HG03139 (cell line): ENCODE measurements around the gene VTI1B.
A peak's percentile ranks its signal among the peaks of the same experiment; 100 is the strongest.
"Not testable (repeated sequence)": the region's sequence is repeated elsewhere in the genome, so short reads cannot be mapped to it uniquely, and the experiment has no call there.

Experiments used
- ATAC-seq: cut with Tn5 transposase; IDR thresholded peaks from one replicate; pipeline ENCODE4 v1.9.1; 2021; ENCODE audit not compliant: unreplicated experiment

Gene VTI1B

GRCh38 chr14:67633451-67634147 lies 40.8 kb downstream of the VTI1B start:
- ATAC-seq = no peak

GRCh38 chr14:67630938-67631337 lies 43.5 kb downstream of the VTI1B start:
- ATAC-seq = no peak

DNA sequence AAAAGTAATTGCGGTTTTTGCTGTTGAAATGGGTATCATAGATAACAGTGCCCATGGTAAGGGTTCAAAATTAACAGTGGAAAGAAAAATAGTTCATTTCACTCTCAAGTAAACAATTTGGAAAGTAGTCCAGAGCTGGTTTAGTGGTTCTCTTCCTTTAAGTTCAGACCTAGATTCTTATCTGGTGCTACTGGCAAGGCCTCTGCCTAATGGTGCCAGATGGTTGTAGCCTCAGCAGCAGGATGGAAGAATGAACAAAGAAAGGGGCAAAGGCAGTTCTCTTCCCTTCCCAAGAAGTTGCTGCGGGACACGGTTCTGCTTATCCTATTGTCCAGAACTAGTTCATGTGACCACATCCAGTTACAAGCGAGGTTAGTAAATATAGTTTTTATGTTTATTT lies 44.2 kb downstream of the VTI1B start:
- no peak for ATAC-seq

- ATAC-seq = no peak
Observed at GRCh38 chr14:67627519-67627918, 46.9 kb downstream of the VTI1B start.

GRCh38 chr14:67626131-67626530 lies 48.3 kb downstream of the VTI1B start:
- ATAC-seq = not testable (repeated sequence)

GRCh38 chr14:67623114-67623513 lies 51.3 kb downstream of the VTI1B start:
- ATAC-seq = no peak

DNA sequence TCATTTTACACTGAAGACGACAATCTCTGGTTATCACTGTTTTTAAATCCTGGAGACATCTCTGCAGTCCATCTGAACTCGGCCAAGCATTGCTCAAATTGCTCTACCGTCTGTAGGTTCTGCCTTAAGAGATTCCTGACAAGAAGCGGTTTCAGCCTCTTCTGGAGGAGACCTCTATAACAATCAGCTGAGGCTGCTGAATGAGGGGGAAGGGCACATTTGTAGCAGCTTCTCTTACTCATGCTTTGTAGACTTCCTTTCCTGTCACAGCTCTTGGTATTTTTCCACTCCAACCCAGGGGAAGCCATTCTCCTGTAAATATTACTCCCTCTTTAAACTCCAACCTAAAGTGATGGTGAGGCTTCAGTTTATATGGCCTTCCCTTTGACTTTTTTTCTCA lies 51.8 kb downstream of the VTI1B start:
- ATAC-seq = no peak

DNA sequence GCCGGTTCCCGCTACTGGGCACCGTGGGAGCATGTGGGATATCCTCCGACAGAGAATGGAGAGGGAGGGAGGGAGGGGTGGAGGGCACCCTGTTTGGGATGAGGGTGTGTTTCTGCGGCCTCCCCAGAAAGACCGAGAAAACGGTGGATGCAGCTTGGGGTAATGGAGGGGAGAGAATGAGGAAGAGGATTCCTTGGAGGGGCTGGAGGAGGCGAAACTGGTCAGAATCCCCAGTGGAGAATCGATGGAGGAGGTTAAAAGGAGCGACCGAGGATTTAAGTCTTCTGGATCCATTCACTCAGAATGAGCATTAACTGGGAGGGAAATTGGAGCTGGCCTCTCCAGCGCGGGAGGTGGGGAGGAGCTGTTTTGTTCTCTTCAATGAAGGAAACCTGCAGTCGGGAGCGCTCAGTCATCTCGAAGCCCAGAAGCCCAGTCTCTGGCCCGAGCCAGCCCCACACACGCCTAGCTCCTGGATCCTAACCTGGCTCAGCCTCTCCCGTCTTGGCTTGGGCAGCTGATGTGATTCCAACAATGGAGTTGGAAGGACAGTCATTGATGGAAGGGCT lies 54.1 kb downstream of the VTI1B start:
- ATAC-seq = no peak

DNA sequence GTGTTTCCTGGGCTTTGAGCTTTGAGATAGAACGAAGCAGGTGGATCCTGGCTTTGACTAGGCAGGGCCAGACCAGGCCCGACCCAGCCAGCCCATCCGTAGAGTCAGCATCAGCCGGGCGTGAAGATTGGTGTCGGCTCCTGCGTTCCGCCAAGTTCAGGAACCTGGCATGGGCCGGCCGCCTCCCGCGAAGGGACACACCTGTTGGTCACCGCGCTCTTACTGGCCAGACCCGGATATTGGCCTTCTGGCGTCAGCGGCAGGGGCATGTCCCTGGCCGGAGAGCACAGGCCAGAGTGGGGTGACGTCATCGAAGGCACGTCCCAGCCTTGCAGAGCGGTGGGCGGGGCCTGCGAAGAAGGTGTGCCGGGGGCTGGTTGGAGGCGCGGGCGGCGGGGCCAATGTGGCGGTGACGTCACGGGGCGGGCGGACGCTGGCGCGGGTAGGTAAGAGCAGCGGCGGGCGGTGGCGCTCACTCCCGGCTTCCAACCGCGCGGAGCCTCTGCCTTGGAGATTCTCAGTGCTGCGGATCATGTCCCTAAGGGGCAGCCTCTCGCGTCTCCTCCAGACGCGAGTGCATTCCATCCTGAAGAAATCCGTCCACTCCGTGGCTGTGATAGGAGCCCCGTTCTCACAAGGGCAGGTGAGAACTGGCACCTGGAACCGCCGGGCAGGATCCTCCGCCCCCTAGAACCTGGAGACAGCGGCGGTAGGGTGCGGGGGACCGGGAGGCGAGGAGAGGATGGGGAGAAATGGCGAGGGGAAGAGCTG lies 54.8 kb downstream of the VTI1B start, which contains the start of gene ARG2:
Gene ARG2 (plus strand): TSS at position 475 of the 771 bp plus-strand sequence. CDS start 58 bp downstream, at position 533.
- peak; percentile 97 for ATAC-seq

DNA sequence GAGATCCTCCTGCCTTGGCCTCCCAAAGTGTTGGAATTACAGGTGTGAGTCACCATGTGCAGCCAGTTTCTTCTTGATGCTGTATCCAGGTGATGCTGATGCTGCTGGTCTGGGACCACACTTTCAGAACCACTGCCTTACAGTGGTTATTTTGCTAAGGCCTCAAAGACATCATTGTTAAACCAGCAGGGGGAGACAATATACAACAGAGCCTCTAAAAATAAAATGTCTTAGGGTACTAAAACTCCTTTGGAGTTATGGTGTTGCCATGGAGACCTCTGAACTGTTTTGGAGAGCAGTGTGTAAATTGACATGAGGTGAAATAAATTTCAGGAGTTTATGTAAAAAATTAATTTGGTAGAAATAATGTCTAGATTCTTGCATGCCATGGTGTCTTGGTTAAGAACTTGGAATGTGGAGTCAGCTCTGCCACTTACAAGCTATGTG lies 55.8 kb downstream of the VTI1B start:
- no peak for ATAC-seq

DNA sequence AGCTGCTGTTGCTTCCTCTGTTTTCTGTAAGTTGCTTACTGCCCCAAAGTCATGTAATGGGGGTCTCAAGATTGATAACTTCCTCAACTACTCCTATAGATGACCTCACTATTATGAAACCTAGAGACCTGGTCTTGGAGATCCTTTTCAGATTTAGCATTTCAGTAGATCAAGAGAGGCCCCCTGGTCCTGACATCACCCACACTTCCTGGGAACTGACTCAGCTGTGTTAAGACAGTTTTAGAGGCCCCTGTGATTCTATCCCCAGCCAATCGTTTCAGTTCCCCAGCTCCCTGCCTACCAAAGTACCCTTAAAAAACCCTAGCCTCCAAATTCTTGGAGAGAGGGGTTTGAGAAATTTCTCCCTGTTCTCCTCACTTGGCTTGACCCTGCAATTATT lies 63.9 kb downstream of the VTI1B start:
- no peak for ATAC-seq

DNA sequence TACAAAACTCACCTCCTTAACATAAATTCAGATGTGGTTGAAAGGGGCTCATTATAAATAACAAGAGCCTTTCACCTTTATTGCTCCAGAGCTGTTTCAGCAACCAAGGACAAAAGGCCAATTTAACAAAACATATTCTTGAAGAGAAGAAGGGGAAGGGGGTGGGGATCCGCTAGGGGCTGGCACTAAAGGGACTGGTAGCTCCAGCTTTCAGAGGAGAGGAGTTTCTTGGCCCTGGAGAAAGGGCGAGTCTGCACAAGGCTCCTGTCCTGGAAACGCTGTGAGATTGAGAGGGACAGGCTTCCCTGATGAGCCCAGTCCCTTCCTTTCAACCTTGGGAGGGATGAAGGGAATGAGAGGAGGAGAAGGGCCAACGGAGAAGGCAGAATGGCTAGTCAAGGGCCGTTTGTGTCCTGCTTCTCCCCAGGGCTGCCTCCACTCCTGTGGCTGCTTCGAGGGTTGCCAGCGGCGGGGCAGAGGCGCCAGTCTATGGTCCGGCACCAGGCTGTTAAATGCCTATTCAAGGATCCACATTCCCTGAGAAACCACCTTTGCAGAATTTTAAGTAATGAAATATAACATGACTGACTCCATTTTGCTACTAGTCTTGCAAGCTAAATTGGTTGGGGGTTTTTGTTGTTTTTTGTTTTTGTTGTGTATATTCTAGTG lies 64.7 kb downstream of the VTI1B start:
- ATAC-seq = no peak

DNA sequence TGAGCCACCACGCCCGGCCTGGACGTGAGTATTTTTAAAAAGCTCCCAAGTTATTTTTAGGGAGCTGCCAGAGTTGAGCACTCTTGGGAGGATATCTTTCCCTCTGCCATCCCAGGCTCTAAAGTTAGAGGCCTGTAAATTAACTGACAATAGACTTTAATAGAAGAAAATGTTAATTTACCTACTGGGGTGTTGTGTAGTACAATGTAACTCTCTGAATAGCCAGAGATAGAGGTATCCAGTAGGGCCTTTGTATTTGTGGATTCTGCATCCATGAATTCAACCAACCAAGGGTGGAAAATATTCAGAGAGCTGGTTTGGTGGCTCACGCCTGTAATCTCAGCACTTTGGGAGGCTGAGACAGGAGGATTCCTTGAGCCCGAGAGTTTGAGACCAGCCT lies 66.8 kb downstream of the VTI1B start:
- ATAC-seq = no peak

DNA sequence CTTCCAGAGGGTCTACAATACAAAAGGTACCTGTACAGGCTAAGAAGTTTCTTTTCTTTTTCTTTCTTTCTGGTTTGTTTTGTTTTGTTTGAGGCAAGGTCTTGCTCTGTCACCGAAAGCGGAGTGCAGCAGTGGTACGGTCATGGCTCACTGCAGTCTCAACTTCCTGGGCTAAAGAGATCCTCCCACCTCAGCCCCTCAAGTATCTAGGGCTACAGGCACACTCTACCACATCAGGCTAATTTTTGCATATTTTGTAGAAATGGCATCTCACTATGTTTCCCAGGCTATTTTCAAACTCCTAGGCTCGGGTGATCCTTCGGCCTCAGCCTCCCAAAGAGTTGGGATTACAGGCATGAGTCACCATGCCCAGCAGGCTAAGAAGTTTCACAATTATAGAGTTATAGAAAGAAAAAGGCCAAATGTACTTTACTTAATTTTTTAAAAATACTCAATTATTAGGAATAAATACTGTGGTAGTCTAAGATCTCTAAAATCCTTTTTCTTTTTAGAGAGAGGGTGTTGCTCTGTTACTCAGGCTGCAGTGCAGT lies 71.4 kb downstream of the VTI1B start:
- peak; percentile 53 for ATAC-seq

GRCh38 chr14:67602076-67602475 lies 72.4 kb downstream of the VTI1B start:
- no peak for ATAC-seq

DNA sequence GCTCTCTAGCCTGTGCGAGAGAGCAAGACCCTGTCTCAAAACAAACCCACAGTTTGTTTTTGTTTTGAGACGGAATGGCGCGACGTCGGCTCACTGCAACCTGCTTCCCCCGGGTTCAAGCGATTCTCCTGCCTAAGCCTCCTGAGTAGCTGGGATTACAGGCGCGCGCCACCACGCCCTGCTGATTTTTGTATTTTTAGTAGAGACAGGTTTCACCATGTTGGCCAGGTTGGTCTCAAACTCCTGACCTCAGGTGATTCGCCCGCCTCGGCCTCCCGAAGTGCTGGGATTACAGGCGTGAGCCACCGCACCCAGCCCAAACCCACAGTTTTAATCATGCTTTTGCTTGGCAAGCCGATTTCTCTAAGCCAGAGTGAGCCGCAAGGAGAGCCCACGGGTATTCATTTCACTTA lies 73.9 kb downstream of the VTI1B start:
- not testable (repeated sequence) for ATAC-seq

GRCh38 chr14:67599698-67600561 lies 74.5 kb downstream of the VTI1B start, which contains the start of gene PIGH:
Gene PIGH (minus strand): TSS chr14:67600268. CDS start chr14:67600203, 65 bp downstream.
- peak; percentile 93 for ATAC-seq
